Choroid plexus epithelial cell (primary cell): ENCODE data around the gene AK2.

Experiments
- DNase-seq: peaks from one replicate; pipeline ENCODE4 v3.0.0-alpha.2; 2010; ENCODE audit warnings: low read depth
- H3K4me3 ChIP-seq: 2 replicates; pipeline ENCODE4 v1.5.1; 2011; ENCODE audit warnings: low read depth, mild to moderate bottlenecking, control low read depth, low read length, moderate library complexity
- TF ChIP-seq, protein P1 (sequence below): conservative IDR thresholded peaks from 2 replicates; pipeline ENCODE4 v1.5.1; 2011; ENCODE audit warnings: low read depth, mild to moderate bottlenecking, control low read depth, inconsistent platforms, low read length, moderate library complexity

AK2 gene

DNA sequence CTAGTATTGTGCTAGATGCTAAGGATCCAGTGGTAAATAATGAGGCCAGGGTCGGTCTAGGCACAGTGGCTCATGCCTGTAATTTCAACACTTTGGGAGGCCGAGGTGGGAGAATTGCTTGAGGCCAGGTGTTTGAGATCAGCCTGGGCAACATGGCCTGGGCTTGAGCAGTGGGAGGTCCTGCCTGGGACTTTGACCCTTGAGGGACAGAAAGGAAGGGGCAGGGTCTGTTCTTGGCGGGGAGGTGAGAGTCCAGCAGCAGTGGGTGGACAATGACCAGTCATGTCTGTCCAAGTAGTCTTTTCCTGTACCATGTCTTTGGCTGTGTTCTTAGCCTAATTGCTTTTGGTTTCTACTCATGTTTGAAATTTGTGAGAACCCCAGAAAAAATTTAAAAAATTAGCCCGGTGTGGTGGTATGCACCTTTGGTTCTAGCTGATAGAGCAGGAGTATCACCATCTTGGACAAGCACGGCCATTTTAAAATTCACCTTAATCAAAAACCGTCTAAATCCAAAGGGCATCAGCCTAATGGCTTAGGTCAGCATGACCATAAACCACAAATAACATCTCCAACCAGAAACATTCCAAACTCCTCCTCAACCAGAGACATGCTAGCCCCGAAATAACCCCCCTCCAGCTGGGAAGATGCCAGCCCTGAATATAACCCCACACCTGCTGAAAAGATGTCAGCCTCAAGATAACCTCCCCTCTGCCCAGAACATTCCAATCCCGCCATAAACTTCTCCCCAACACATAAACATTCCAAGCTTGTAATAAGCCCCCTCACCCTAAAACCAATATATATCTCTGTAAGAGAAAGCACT, 6.8 kb upstream of the AK2 start:
- no peak overlapping the region for H3K4me3 ChIP-seq
- TF ChIP-seq, protein P1, sequence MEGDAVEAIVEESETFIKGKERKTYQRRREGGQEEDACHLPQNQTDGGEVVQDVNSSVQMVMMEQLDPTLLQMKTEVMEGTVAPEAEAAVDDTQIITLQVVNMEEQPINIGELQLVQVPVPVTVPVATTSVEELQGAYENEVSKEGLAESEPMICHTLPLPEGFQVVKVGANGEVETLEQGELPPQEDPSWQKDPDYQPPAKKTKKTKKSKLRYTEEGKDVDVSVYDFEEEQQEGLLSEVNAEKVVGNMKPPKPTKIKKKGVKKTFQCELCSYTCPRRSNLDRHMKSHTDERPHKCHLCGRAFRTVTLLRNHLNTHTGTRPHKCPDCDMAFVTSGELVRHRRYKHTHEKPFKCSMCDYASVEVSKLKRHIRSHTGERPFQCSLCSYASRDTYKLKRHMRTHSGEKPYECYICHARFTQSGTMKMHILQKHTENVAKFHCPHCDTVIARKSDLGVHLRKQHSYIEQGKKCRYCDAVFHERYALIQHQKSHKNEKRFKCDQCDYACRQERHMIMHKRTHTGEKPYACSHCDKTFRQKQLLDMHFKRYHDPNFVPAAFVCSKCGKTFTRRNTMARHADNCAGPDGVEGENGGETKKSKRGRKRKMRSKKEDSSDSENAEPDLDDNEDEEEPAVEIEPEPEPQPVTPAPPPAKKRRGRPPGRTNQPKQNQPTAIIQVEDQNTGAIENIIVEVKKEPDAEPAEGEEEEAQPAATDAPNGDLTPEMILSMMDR: no peak
- peak; percentile 53 for DNase-seq

DNA sequence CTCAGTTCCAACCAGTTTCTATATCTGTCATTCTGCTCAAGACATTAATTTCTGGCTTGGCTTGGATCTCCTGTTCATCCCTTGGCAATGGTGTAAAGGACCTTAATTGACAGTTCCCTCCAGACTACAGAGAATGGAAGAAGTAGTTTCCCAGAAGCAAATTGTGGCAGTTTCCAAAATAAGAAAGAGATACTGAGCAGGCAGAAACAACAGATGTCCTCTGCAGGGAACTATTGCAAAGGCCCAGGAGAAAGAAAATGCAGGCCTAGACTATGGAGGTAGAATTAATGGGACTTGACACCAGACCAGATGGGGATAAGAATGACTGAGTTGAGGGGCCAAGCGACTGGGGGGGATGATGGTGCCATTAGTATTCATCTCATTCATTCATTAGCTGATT, 6.1 kb upstream of the AK2 start:
- TF ChIP-seq, protein P1: no peak
- no peak for DNase-seq
- H3K4me3 ChIP-seq: no peak overlapping the region

- no peak for DNase-seq
- H3K4me3 ChIP-seq: no peak overlapping the region
- TF ChIP-seq, protein P1: no peak
Measured at GRCh38 chr1:33041026-33041425, 4.3 kb upstream of the AK2 start.

- TF ChIP-seq, protein P1: no peak
- DNase-seq: no peak
- no peak overlapping the region for H3K4me3 ChIP-seq
Measured at GRCh38 chr1:33039840-33040239, 3.2 kb upstream of the AK2 start.

DNA sequence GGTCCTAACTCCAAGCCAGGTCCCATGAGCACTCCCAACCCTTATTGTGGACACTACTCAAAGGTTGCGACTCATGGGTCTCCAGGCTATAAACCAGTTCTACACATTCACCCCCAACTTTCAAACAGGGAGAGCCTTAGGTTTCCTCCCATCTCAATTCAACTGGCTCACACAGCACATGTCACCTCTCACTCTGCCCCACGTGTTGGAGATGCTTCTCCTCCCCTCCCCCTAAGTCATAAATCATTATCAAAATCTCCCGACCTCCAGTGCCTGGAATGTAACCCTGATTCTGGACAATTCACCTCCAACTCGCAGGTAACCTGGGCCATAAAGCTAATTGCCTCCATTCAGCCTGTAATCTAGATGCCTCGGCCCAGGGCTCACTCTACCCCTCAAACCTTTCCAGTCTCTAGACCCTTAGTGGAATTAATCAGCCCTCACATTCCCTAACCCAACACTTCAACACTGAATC, 595 bp downstream of the AK2 start:
- TF ChIP-seq, protein P1: no peak
- no peak for DNase-seq
- H3K4me3 ChIP-seq: peak overlapping the region; percentile 90

DNA sequence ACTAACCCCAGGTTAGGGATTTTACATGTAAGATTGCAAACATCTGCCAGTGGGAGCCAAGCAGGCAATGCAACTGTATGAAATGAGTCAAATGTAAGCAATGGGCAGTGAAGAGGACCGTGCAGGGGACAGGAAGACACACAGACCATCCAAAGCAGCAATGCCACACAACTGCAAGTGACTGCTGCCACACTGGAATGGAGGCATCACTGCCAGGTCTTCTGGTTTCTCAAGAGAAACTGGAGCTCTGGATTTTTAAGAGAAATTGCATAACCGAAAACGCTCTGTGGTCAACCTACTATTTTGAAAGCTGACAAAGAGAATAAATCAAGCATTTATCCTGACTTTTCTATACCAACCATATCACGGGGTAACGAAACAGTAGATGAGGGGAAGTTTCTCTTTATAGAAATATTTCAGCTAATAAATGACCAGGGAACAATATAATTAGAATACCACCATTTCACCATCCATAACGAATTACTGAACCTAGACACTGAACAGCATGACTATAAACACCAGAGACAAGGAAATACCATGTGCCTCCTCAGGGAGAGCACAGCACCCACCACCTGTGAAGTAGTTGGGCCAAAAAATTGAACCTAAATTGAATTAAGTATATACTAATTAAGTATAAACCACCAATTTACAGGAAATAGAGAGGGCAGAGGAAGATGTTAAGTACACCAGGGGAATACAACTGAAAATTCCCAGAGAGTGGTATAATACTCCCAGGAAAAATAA, 4.4 kb downstream of the AK2 start:
- peak; percentile 40 for DNase-seq
- TF ChIP-seq, protein P1: no peak
- H3K4me3 ChIP-seq: no peak overlapping the region
